Measurements from ENCODE around the gene LRRC75A.
"Not testable (repeated sequence)": the region's sequence is repeated elsewhere in the genome, so short reads cannot be mapped to it uniquely, and the experiment has no call there.

LRRC75A gene

DNA sequence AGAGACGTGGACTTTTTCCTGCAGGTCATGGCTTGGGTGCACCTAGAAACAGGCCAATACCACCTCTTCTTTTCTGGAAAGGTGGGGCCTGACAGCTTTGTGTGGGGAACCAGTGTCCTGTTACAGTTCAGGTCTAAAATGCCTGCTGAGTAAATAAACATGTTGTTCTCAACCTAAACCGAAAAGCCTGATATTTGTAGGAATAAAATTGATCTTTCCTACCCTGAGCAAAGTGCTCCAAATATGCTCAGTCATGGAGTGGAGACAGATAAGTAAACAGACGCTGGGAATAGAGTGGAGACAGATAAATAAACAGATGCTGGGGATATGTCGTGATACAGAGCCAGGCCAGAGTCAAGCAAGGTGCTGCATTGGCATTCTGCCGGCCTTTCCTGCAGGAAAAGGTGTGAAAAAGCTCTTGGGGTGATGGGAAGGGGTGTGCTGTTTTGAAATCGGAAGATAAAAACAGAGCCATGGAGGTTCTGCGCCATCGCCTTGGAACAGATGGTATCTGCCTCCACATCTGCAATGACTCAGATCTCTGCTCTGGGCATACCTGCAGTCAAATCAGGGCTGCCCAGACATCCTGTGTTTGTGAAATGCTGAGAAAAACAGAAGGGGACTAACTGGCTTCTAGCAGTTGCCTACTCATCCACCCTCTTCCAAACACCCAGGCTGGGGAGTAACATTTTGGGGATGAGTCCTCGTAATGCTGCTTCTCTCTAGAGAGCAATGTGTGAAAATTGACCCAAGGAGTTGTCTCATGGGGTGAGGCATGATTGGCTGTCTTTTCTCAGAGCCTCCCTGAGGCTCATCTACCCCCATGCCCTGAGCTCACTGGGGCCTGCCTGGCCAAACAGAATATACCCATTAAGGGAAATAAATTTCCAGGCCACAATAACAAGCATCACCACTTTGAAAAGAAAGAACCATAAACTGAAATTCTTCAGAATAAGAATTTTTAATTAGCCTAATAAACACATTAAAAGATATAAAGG, 93.4 kb downstream of the LRRC75A start:
- H3K4me2 ChIP-seq (ENCODE audit: low read length): peak overlapping the region; percentile 64
- H3K4me1 ChIP-seq (ENCODE audit: insufficient read depth, low read length, severe bottlenecking): peaks cover 37% of the 10 kb centered on the region
- H3K79me2 ChIP-seq (ENCODE audit: insufficient read depth, low read length): no peaks in the 10 kb centered on the region
- H3F3A ChIP-seq (ENCODE audit: insufficient read depth, low read length): no peaks in the 10 kb centered on the region
- H3K9ac ChIP-seq (ENCODE audit: low read length): peak overlapping the region; percentile 55; the same call in 1 of the 2 replicates
- H2AFZ ChIP-seq (ENCODE audit: low read length): 0 out of 2 replicates have a peak overlapping the region, but pooled peaks have one; percentile 32
- H3K9me3 ChIP-seq (ENCODE audit: low read length): no peaks in the 10 kb centered on the region
- H3K36me3 ChIP-seq (ENCODE audit: insufficient read depth, low read length): no peaks in the 10 kb centered on the region
- H3K4me3 ChIP-seq (ENCODE audit: low read depth, low read length, poor library complexity, severe bottlenecking): peak overlapping the region; percentile 41
- no peaks in the 10 kb centered on the region for H3K9me2 ChIP-seq (ENCODE audit: low read depth, low read length)
- H3K27me3 ChIP-seq (ENCODE audit: insufficient read depth, low read length): no peaks in the 10 kb centered on the region
- TF ChIP-seq, protein P1, sequence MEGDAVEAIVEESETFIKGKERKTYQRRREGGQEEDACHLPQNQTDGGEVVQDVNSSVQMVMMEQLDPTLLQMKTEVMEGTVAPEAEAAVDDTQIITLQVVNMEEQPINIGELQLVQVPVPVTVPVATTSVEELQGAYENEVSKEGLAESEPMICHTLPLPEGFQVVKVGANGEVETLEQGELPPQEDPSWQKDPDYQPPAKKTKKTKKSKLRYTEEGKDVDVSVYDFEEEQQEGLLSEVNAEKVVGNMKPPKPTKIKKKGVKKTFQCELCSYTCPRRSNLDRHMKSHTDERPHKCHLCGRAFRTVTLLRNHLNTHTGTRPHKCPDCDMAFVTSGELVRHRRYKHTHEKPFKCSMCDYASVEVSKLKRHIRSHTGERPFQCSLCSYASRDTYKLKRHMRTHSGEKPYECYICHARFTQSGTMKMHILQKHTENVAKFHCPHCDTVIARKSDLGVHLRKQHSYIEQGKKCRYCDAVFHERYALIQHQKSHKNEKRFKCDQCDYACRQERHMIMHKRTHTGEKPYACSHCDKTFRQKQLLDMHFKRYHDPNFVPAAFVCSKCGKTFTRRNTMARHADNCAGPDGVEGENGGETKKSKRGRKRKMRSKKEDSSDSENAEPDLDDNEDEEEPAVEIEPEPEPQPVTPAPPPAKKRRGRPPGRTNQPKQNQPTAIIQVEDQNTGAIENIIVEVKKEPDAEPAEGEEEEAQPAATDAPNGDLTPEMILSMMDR (IDR thresholded peaks at IDR 0.05; ENCODE audit: low read length): no peak
- no peak for TF ChIP-seq EZH2 (IDR thresholded peaks at IDR 0.05; ENCODE audit: borderline replicate concordance, low read length)
- no peaks in the 10 kb centered on the region for H4K20me1 ChIP-seq (ENCODE audit: insufficient read depth, low read length)
- H3K27ac ChIP-seq (ENCODE audit: low read depth, low read length, poor library complexity, severe bottlenecking): peak overlapping the region; percentile 95

DNA sequence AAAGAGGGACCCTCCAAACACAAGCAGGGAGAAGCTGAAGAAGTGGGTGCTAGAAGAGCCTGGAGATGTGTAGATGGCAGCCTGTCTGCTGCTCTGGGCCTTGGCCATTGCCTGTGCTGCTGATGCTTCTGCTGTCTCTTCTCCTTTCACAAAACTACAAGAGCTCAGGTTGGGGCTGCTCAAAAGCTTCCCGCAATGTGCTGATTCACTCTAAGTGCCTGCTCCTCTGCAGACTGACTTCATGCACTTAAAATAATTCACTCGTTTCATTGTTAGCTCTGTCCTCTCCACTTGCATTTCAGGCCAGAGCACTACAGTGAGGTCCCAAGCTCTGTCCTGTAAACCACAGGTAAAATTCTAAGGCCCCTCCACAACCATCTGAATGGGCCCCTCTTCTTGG, 95.3 kb downstream of the LRRC75A start:
- peak overlapping the region; percentile 95 for H3K27ac ChIP-seq (ENCODE audit: low read depth, low read length, poor library complexity, severe bottlenecking)
- not testable (repeated sequence) for H3K79me2 ChIP-seq (ENCODE audit: insufficient read depth, low read length); H3K9me3 ChIP-seq (ENCODE audit: low read length)

DNA sequence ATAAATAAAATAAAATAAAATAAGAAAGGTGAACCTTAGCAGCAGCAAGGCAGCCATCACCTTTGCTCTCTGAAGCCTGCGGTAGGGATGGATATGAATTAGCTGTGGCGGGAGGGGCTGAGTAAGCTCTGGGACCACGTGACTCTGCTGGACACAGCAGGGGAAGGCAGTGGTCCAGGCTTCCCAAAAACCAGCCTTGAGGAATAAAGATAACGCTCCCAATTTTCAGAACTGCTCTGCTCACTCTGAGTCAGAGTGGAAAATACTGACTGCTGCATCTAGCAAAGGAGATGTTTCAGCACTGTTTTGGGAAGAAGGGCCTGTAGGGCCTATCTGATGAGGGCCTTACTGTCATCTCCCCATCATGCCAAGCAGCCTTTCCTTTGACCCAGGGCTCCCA, 96.1 kb downstream of the LRRC75A start:
- not testable (repeated sequence) for H3F3A ChIP-seq (ENCODE audit: insufficient read depth, low read length); H3K9me3 ChIP-seq (ENCODE audit: low read length); H3K27me3 ChIP-seq (ENCODE audit: insufficient read depth, low read length); H3K36me3 ChIP-seq (ENCODE audit: insufficient read depth, low read length); H3K4me3 ChIP-seq (ENCODE audit: low read depth, low read length, poor library complexity, severe bottlenecking); H3K4me2 ChIP-seq (ENCODE audit: low read length); H3K9ac ChIP-seq (ENCODE audit: low read length); H3K79me2 ChIP-seq (ENCODE audit: insufficient read depth, low read length); H2AFZ ChIP-seq (ENCODE audit: low read length); H3K9me2 ChIP-seq (ENCODE audit: low read depth, low read length); H4K20me1 ChIP-seq (ENCODE audit: insufficient read depth, low read length)
- H3K4me1 ChIP-seq (ENCODE audit: insufficient read depth, low read length, severe bottlenecking): peaks cover 37% of the 10 kb centered on the region
- H3K27ac ChIP-seq (ENCODE audit: low read depth, low read length, poor library complexity, severe bottlenecking): peak overlapping the region; percentile 95

More for the DNA sequence above, 95.3 kb downstream of the LRRC75A start:
- not testable (repeated sequence) for H3K9me2 ChIP-seq (ENCODE audit: low read depth, low read length); H3K27me3 ChIP-seq (ENCODE audit: insufficient read depth, low read length); H3K36me3 ChIP-seq (ENCODE audit: insufficient read depth, low read length); H3K4me3 ChIP-seq (ENCODE audit: low read depth, low read length, poor library complexity, severe bottlenecking); H3K4me2 ChIP-seq (ENCODE audit: low read length); H3K9ac ChIP-seq (ENCODE audit: low read length); H3F3A ChIP-seq (ENCODE audit: insufficient read depth, low read length); H4K20me1 ChIP-seq (ENCODE audit: insufficient read depth, low read length); H2AFZ ChIP-seq (ENCODE audit: low read length)
- peaks cover 37% of the 10 kb centered on the region for H3K4me1 ChIP-seq (ENCODE audit: insufficient read depth, low read length, severe bottlenecking)

DNA sequence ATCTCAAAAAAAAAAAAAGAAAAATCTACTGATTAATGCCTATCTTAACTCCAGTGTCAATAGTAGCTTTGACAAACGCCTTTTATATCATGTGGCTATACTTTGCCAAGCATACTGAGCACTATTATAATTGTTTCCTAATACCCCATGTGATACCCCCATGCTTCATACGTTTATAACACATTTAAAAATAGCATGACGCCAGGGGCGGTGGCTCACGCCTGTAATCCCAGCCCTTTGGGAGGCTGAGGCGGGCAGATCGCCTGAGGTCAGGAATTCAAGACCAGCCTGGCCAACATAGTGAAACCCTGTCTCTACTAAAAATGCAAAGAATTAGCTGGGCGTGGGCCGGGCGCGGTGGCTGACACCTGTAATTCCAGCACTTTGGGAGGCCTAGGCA, 99.5 kb downstream of the LRRC75A start:
- not testable (repeated sequence) for H4K20me1 ChIP-seq (ENCODE audit: insufficient read depth, low read length); H3F3A ChIP-seq (ENCODE audit: insufficient read depth, low read length); H3K36me3 ChIP-seq (ENCODE audit: insufficient read depth, low read length); H3K27me3 ChIP-seq (ENCODE audit: insufficient read depth, low read length); H3K79me2 ChIP-seq (ENCODE audit: insufficient read depth, low read length); H3K4me2 ChIP-seq (ENCODE audit: low read length); H2AFZ ChIP-seq (ENCODE audit: low read length); H3K27ac ChIP-seq (ENCODE audit: low read depth, low read length, poor library complexity, severe bottlenecking); H3K9me2 ChIP-seq (ENCODE audit: low read depth, low read length); H3K9ac ChIP-seq (ENCODE audit: low read length); H3K9me3 ChIP-seq (ENCODE audit: low read length); H3K4me3 ChIP-seq (ENCODE audit: low read depth, low read length, poor library complexity, severe bottlenecking)
- peaks cover 23% of the 10 kb centered on the region for H3K4me1 ChIP-seq (ENCODE audit: insufficient read depth, low read length, severe bottlenecking)
